Fibroblast of mammary gland (primary cell): ENCODE measurements around the gene KTI12.
"Not testable (repeated sequence)": the region's sequence is repeated elsewhere in the genome, so short reads cannot be mapped to it uniquely, and the experiment has no call there.

Experiments
- DNase-seq: peaks from one replicate; pipeline ENCODE4 v3.0.0-alpha.2; 2010; ENCODE audit warnings: low read depth
- H3K4me3 ChIP-seq: 2 replicates; pipeline ENCODE4 v1.5.1; 2011; ENCODE audit warnings: low read depth, mild to moderate bottlenecking, low read length, moderate library complexity; ENCODE audit not compliant: control insufficient read depth
- TF ChIP-seq, protein P1 (sequence below): conservative IDR thresholded peaks from 2 replicates; pipeline ENCODE4 v1.5.1; 2011; ENCODE audit warnings: low read depth, low read length, inconsistent platforms; ENCODE audit not compliant: control insufficient read depth, insufficient read depth

The KTI12 gene

DNA sequence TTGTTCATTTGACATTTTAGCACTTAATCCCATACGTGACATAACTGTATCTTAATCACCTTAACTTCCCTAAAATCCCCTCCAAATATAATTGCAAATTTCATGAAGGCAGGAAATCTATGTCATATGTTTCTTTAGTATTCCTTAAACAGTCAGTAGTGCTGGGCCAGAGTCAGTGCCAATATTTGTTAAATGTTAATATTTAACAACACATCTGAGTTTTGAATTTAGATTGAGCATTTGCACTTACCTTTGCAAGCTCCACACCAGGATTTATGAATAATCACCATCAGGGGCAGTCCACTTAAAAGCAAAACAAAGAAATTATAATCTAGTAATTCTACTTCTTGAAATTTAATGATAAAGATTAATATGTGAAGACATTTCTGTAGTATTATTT lies 5.3 kb downstream of the KTI12 start:
- H3K4me3 ChIP-seq: no peak overlapping the region
- DNase-seq: no peak
- TF ChIP-seq, protein P1, sequence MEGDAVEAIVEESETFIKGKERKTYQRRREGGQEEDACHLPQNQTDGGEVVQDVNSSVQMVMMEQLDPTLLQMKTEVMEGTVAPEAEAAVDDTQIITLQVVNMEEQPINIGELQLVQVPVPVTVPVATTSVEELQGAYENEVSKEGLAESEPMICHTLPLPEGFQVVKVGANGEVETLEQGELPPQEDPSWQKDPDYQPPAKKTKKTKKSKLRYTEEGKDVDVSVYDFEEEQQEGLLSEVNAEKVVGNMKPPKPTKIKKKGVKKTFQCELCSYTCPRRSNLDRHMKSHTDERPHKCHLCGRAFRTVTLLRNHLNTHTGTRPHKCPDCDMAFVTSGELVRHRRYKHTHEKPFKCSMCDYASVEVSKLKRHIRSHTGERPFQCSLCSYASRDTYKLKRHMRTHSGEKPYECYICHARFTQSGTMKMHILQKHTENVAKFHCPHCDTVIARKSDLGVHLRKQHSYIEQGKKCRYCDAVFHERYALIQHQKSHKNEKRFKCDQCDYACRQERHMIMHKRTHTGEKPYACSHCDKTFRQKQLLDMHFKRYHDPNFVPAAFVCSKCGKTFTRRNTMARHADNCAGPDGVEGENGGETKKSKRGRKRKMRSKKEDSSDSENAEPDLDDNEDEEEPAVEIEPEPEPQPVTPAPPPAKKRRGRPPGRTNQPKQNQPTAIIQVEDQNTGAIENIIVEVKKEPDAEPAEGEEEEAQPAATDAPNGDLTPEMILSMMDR: no peak

DNA sequence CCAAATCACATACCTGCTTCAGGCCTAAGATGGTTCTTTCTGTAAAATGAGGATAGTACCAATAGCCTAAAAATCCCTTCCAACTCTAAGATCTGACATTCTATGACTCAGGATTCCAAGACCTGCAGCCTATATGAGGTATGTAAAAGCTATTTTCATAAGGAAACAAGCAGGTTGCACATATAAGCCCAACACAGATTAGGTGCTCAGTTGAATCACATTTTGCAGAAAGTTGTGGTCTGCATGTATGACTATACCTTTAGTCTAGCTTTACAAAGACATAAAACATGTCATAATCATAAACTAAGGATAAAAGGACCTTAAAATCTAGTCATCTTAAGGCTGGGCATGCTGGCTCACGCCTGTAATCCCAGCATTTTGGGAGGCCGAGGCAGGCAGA lies 7.3 kb downstream of the KTI12 start:
- no peak overlapping the region for H3K4me3 ChIP-seq
- DNase-seq: no peak
- TF ChIP-seq, protein P1: no peak

DNA sequence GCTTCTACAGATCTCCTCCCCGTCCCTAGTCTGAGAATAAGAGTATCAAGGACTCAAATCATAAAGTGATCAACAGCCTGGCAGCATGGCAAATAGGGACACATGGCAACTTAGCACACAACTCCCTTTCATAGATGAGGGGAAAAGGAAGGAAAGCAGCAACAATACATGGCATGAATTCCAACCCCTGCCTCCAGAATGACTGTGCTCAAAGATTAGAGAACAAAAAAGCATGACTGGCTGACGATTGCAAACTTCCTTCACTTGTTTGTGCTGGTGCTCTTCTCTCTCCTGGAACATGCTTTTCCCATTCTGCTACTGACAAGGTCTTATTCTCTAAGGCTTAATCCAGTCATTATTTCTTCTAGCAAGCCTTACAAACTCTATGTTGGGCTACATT lies 11.5 kb downstream of the KTI12 start:
- TF ChIP-seq, protein P1: no peak
- DNase-seq: no peak
- no peak overlapping the region for H3K4me3 ChIP-seq

DNA sequence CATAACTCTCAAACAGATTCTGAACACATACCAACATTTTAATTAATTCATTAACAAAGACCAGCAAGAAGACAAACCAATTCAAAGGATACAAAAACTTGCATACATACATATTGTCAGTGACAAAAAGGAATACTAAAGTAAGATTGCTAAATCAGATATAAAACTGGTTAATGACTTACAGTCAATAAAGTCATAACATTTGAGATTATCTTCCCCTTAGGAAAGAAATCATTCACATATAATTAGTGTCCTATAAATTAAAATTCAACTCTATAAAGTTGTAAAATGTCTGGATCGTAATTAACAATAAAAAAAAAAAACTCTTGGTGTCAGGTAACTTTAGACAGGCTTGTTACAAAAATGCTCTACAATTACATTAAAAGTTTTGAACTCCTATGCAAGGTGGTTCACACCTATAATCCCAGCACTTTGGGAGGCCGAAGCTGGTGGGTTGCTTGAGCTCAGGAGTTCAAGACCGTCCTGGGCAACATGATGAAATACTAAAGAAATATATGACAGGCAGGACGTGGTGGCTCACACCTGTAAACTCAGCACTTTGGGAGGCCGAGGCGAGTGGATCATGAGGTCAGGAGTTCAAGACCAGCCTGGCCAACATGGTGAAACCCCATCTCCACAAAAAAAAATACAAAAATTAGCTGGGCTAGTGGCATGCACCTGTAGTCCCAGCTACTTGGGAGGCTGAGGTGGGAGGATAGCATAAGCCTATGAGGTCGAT lies 25.4 kb downstream of the KTI12 start:
- TF ChIP-seq, protein P1: no peak
- DNase-seq: no peak
- no peak overlapping the region for H3K4me3 ChIP-seq

DNA sequence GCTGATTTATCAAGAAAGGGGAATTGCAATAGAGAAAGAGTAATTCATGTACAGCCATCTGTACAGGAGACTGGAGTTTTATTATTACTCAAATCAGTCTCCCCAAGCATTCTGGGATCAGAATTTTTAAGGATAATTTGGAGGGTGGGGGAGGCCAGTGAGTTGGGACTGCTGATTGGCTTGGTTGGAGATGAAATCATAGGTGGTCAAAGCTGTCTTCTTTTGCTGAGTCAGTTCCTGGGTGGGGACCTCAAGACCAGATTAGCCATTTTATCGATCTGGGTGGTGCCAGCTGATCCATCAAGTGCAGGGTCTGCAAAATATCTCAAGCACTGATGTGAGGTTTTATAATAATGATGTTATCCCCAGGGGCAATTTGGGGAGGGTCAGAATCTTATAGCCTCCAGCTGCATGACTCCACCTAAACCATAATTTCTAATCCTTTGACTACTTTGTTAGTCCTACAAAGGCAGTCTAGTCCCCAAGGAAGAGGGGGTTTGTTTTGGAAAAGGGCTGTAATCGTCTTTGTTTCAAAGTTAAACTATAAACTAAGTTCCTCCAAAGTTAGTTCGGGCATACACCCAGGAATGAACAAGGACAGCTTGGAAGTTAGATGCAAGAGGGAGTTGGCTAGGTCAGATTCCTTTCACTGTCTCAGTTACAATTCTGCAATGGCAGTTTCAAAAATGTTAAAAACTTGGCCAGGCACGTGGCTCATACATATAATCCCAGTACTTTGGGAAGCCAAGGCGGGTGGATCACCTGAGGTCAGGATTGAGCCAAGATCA lies 26.2 kb downstream of the KTI12 start:
- no peak overlapping the region for H3K4me3 ChIP-seq
- TF ChIP-seq, protein P1: no peak
- peak; percentile 7 for DNase-seq

DNA sequence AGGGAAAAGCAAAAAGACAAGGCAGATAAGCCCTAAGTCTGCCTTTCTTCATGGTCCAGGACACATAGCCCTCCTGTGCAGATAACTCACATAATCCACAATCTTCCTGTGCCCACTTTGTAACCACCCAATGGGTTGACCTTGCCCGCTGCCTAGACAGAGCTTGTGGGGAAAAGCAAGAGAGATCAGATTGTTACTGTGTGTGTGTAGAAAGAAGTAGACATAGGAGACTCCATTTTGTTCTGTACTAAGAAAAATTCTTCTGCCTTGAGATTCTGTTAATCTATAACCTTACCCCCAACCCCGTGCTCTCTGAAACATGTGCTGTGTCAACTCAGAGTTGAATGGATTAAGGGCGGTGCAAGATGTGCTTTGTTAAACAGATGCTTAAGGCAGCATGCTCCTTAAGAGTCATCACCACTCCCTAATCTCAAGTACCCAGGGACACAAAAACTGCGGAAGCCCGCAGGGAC lies 27.5 kb downstream of the KTI12 start:
- not testable (repeated sequence) for DNase-seq, H3K4me3 ChIP-seq

DNA sequence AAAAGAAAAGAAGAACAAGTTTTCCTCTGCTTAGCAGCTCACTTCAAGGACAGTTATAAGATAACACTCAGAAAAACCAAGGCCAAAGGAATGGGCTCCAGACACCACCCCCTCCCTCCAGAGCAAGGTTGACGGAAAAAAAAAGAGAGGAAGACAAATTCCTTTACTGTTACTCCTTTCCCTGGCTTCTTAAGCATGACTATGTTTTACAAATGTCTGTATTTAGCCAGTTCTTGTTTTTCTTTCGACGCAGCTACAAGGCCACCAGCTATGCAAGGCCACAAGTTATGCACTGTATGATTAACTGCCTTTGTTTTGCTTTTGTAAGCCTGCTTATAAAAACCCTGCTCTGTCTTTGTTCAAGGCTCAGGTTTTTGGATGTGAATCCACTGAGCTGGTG lies 28.1 kb downstream of the KTI12 start:
- peak; percentile 67 for DNase-seq
- H3K4me3 ChIP-seq: not testable (repeated sequence)
